Liver (tissue), 9 donors: Measurements from ENCODE around the gene HERC6. TPM values are rescaled to one million over a fixed set of nuclear protein-coding genes. Genes with fewer than 3 reads are reported as not detected.

Source experiments
- DNase-seq: peaks from one replicate; pipeline ENCODE4 v3.0.0-alpha.2; 2017; ENCODE audit warnings: low spot score
- H3K27ac ChIP-seq, 2 donors: one replicate each; pipeline ENCODE4 v1.7.0; 2013; ENCODE audit warnings: inconsistent platforms in 2 of 2, low read length in 2 of 2, control low read depth in 1 of 2, low read depth in 1 of 2, mild to moderate bottlenecking in 1 of 2
- H3K27me3 ChIP-seq, 4 donors: one replicate each; pipeline versions ENCODE4 v1.6.1 to v1.7.0; 2013; ENCODE audit warnings: low read length in 3 of 4, inconsistent platforms in 1 of 4, mild to moderate bottlenecking in 1 of 4, moderate library complexity in 1 of 4; ENCODE audit not compliant: control insufficient read depth in 4 of 4, insufficient read depth in 4 of 4
- H3K36me3 ChIP-seq, 4 donors: one replicate each; pipeline versions ENCODE4 v1.6.1 to v1.7.0; 2013; ENCODE audit warnings: low read length in 3 of 4, mild to moderate bottlenecking in 3 of 4, low read depth in 1 of 4, moderate library complexity in 1 of 4; ENCODE audit not compliant: control insufficient read depth in 4 of 4, insufficient read depth in 3 of 4
- H3K4me1 ChIP-seq, 4 donors: one replicate each; pipeline versions ENCODE4 v1.6.1 to v1.7.0; 2013; ENCODE audit warnings: low read length in 3 of 4, mild to moderate bottlenecking in 3 of 4, moderate library complexity in 1 of 4; ENCODE audit not compliant: control insufficient read depth in 4 of 4, insufficient read depth in 4 of 4
- H3K4me3 ChIP-seq, 3 donors: one replicate each; pipeline versions ENCODE4 v1.6.1 to v1.7.0; 2013; ENCODE audit warnings: low read length in 3 of 3, control low read depth in 1 of 3, low read depth in 1 of 3, mild to moderate bottlenecking in 1 of 3
- H3K9ac ChIP-seq, 2 donors: one replicate each; pipeline ENCODE4 v1.7.0; 2013; ENCODE audit warnings: low read length in 2 of 2, mild to moderate bottlenecking in 2 of 2, moderate library complexity in 2 of 2, control low read depth in 1 of 2, low read depth in 1 of 2
- H3K9me3 ChIP-seq, 4 donors: one replicate each; pipeline versions ENCODE4 v1.6.1 to v1.7.0; 2013; ENCODE audit warnings: low read length in 3 of 4; ENCODE audit not compliant: control insufficient read depth in 4 of 4
- EGR1 ChIP-seq, 2 donors: IDR thresholded peaks; 2 replicates each; pipeline ENCODE4 v1.6.1; 2016 to 2018; ENCODE audit warnings: antibody characterized with exemption in 2 of 2, low read depth in 2 of 2
- FOXA1 ChIP-seq: IDR thresholded peaks from 2 replicates; pipeline ENCODE4 v1.6.1; 2016; ENCODE audit warnings: antibody characterized with exemption
- FOXA2 ChIP-seq: IDR thresholded peaks from 2 replicates; pipeline ENCODE4 v1.6.1; 2016; ENCODE audit warnings: antibody characterized with exemption
- GABPA ChIP-seq, 2 donors: IDR thresholded peaks in 1 of 2; conservative IDR thresholded peaks in 1 of 2; 2 replicates each; pipeline ENCODE4 v1.6.1; 2016; ENCODE audit warnings: antibody characterized with exemption in 2 of 2, mild to moderate bottlenecking in 1 of 2, moderate library complexity in 1 of 2
- HNF4A ChIP-seq, 2 donors: conservative IDR thresholded peaks; 2 replicates each; pipeline ENCODE4 v1.6.1; 2016; ENCODE audit warnings: antibody characterized with exemption in 2 of 2, mild to moderate bottlenecking in 2 of 2
- HNF4G ChIP-seq: IDR thresholded peaks from 2 replicates; pipeline ENCODE4 v1.6.1; 2016; ENCODE audit warnings: antibody characterized with exemption
- JUND ChIP-seq, 2 donors: IDR thresholded peaks; 2 replicates each; pipeline ENCODE4 v1.6.1; 2016; ENCODE audit warnings: antibody characterized with exemption in 2 of 2
- NR2F2 ChIP-seq: IDR thresholded peaks from 2 replicates; pipeline ENCODE4 v1.6.1; 2016; ENCODE audit warnings: antibody characterized with exemption
- RAD21 ChIP-seq, 2 donors: IDR thresholded peaks; 2 replicates each; pipeline ENCODE4 v1.6.1; 2016; ENCODE audit warnings: antibody characterized with exemption in 2 of 2, mild to moderate bottlenecking in 2 of 2
- REST ChIP-seq: IDR thresholded peaks from 2 replicates; pipeline ENCODE4 v1.6.1; 2016; ENCODE audit warnings: antibody characterized with exemption, mild to moderate bottlenecking
- RXRA ChIP-seq, 2 donors: IDR thresholded peaks; 2 replicates each; pipeline ENCODE4 v1.6.1; 2017 to 2018; ENCODE audit warnings: antibody characterized with exemption in 2 of 2, mild to moderate bottlenecking in 1 of 2
- SP1 ChIP-seq: IDR thresholded peaks from 2 replicates; pipeline ENCODE4 v1.6.1; 2018; ENCODE audit warnings: antibody characterized with exemption, mild to moderate bottlenecking
- TAF1 ChIP-seq: conservative IDR thresholded peaks from 2 replicates; pipeline ENCODE4 v1.6.1; 2016; ENCODE audit warnings: antibody characterized with exemption, mild to moderate bottlenecking
- YY1 ChIP-seq: IDR thresholded peaks from 2 replicates; pipeline ENCODE4 v1.6.1; 2016; ENCODE audit warnings: antibody characterized with exemption, mild to moderate bottlenecking
- WGBS: extraction: QIAGEN DNeasy Blood & Tissue Kit; methylation state at CpG from one replicate; pipeline ENCODE4 v1.1.7; 2013; 5-methylcytosine and 5-hydroxymethylcytosine counted together
- polyA plus RNA-seq, 2 donors: library from polyadenylated mRNA; stranded (reverse) in 1 of 2; unstranded in 1 of 2; fragments of 200-250 nt in 1 of 2; fragments of >200 nt in 1 of 2; fragmentation: Nextera tagmentation in 1 of 2; extraction: Ambion mirVana in 1 of 2; gene quantifications; one replicate each; pipeline versions ENCODE4 v1.2.1 to v1.2.3, GENCODE V29; 2013 to 2015
- total RNA-seq, 2 donors: library from RNA; depleted of rRNA; stranded (reverse); fragments of >200 nt; gene quantifications; one replicate each; pipeline ENCODE4 v1.2.3, GENCODE V29; 2014
- TF ChIP-seq, protein P1 (sequence below): fragments of 150-350 bp; IDR thresholded peaks from 2 replicates; pipeline ENCODE4 v1.5.1; 2017; ENCODE audit warnings: improper control_type of control experiment, low read depth, low read length; ENCODE audit not compliant: missing input control
- TF ChIP-seq, protein P2 (sequence below): IDR thresholded peaks from 2 replicates; pipeline ENCODE4 v1.6.1; 2016; ENCODE audit warnings: antibody characterized with exemption
- TF ChIP-seq, protein P3 (sequence below): IDR thresholded peaks from 2 replicates; pipeline ENCODE4 v1.6.1; 2016; ENCODE audit warnings: antibody characterized with exemption
- TF ChIP-seq, protein P4 (sequence below): IDR thresholded peaks from 2 replicates; pipeline ENCODE4 v1.6.1; 2016; ENCODE audit warnings: antibody characterized with exemption
- donor health status: healthy.
- donor health status: healthy.
- donor health status: healthy.
- donor health status: healthy.
- donor health status: healthy.

The HERC6 gene
- total and polyA plus RNA-seq, 4 donors = 1.5 to 3.8 (median 2.6) TPM

DNA sequence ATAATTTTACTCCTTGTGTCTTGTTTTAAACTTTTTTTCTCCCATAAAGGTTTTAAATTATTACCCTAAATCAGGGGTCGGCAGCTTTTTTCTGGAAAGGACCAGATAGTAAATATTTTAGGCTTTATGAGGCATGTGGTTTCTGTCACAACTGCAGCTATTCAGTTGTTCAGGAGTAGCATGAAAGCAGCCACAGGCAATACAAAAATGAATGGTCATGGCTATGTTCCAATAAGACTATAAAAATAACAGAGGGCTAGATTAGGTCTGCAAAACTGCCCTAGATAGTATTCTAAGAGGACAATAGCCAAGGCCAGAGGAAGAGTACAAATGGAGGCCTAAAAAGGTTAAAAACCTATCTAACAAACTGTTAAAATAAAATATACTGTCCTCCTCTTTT is 102.9 kb downstream of the HERC6 start:
- H3K9ac ChIP-seq = no peak overlapping the region
- no peak overlapping the region for H3K27ac ChIP-seq
- TF ChIP-seq JUND (IDR thresholded peaks at IDR 0.05) = no peak
- TF ChIP-seq REST = no peak
- no peak for TF ChIP-seq TAF1
- no peak for TF ChIP-seq GABPA (IDR thresholded peaks at IDR 0.05 in 1 of 2, conservative IDR thresholded peaks at IDR 0.05 in 1 of 2)
- no peak for TF ChIP-seq RXRA (IDR thresholded peaks at IDR 0.05)
- H3K4me1 ChIP-seq = no peaks in the 10 kb centered on the region
- no peaks in the 10 kb centered on the region for H3K9me3 ChIP-seq
- 80% methylated on average over 1 of the region's 1 CpG for WGBS
- no peaks in the 10 kb centered on the region for H3K27me3 ChIP-seq
- H3K36me3 ChIP-seq = peaks cover 0 to 2% (median 0%) of the 10 kb centered on the region in 4 donors
- no peak for DNase-seq
- no peak overlapping the region for H3K4me3 ChIP-seq

- H3K9ac ChIP-seq = no peak overlapping the region
- no peaks in the 10 kb centered on the region for H3K27me3 ChIP-seq
- H3K4me1 ChIP-seq = peaks cover 0 to 1% (median 0%) of the 10 kb centered on the region in 4 donors
- no peak overlapping the region for H3K4me3 ChIP-seq
- no peaks in the 10 kb centered on the region for H3K9me3 ChIP-seq
- H3K36me3 ChIP-seq = peaks cover 0 to 12% (median 4%) of the 10 kb centered on the region in 4 donors
- no peak overlapping the region for H3K27ac ChIP-seq
- no peak for TF ChIP-seq JUND (IDR thresholded peaks at IDR 0.05)
- no peak for TF ChIP-seq RXRA (IDR thresholded peaks at IDR 0.05)
- TF ChIP-seq, protein P1, sequence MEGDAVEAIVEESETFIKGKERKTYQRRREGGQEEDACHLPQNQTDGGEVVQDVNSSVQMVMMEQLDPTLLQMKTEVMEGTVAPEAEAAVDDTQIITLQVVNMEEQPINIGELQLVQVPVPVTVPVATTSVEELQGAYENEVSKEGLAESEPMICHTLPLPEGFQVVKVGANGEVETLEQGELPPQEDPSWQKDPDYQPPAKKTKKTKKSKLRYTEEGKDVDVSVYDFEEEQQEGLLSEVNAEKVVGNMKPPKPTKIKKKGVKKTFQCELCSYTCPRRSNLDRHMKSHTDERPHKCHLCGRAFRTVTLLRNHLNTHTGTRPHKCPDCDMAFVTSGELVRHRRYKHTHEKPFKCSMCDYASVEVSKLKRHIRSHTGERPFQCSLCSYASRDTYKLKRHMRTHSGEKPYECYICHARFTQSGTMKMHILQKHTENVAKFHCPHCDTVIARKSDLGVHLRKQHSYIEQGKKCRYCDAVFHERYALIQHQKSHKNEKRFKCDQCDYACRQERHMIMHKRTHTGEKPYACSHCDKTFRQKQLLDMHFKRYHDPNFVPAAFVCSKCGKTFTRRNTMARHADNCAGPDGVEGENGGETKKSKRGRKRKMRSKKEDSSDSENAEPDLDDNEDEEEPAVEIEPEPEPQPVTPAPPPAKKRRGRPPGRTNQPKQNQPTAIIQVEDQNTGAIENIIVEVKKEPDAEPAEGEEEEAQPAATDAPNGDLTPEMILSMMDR = no peak
- no peak for TF ChIP-seq YY1
- TF ChIP-seq HNF4A (conservative IDR thresholded peaks at IDR 0.05) = no peak
- TF ChIP-seq, protein P2, sequence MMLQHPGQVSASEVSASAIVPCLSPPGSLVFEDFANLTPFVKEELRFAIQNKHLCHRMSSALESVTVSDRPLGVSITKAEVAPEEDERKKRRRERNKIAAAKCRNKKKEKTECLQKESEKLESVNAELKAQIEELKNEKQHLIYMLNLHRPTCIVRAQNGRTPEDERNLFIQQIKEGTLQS = no peak
- TF ChIP-seq, protein P3, sequence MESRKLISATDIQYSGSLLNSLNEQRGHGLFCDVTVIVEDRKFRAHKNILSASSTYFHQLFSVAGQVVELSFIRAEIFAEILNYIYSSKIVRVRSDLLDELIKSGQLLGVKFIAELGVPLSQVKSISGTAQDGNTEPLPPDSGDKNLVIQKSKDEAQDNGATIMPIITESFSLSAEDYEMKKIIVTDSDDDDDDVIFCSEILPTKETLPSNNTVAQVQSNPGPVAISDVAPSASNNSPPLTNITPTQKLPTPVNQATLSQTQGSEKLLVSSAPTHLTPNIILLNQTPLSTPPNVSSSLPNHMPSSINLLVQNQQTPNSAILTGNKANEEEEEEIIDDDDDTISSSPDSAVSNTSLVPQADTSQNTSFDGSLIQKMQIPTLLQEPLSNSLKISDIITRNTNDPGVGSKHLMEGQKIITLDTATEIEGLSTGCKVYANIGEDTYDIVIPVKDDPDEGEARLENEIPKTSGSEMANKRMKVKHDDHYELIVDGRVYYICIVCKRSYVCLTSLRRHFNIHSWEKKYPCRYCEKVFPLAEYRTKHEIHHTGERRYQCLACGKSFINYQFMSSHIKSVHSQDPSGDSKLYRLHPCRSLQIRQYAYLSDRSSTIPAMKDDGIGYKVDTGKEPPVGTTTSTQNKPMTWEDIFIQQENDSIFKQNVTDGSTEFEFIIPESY = no peak
- TF ChIP-seq TAF1 = no peak
- no peak for TF ChIP-seq FOXA2
- TF ChIP-seq, protein P4, sequence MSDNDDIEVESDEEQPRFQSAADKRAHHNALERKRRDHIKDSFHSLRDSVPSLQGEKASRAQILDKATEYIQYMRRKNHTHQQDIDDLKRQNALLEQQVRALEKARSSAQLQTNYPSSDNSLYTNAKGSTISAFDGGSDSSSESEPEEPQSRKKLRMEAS = no peak
- no peak for TF ChIP-seq NR2F2
- TF ChIP-seq REST = no peak
- TF ChIP-seq RAD21 (IDR thresholded peaks at IDR 0.05) = no peak
- TF ChIP-seq FOXA1 = no peak
- TF ChIP-seq SP1 = no peak
- TF ChIP-seq EGR1 (IDR thresholded peaks at IDR 0.05; ENCODE audit: low read depth in 2 of 2) = no peak
- no peak for TF ChIP-seq GABPA (IDR thresholded peaks at IDR 0.05 in 1 of 2, conservative IDR thresholded peaks at IDR 0.05 in 1 of 2)
- TF ChIP-seq HNF4G = no peak
- WGBS = 80% methylated on average over 4 of the region's 4 CpGs
- no peak for DNase-seq
Observed at GRCh38 chr4:88489100-88489761, 110.6 kb downstream of the HERC6 start.
